Ishikawa (cell line): ENCODE results near the gene SNRK.

Source experiments
- RAD21 ChIP-seq: IDR thresholded peaks from 2 replicates; pipeline ENCODE4 v1.6.1; 2012; ENCODE audit warnings: low read depth
- TAF1 ChIP-seq: IDR thresholded peaks from 2 replicates; pipeline ENCODE4 v1.6.1; 2012; ENCODE audit warnings: low read depth, mild to moderate bottlenecking
- YY1 ChIP-seq: IDR thresholded peaks from 2 replicates; pipeline ENCODE4 v1.6.1; 2012; ENCODE audit warnings: low read depth
- TF ChIP-seq, protein P1 (sequence below): IDR thresholded peaks from 2 replicates; pipeline ENCODE4 v1.6.1; 2012; ENCODE audit warnings: low read depth, mild to moderate bottlenecking

GRCh38 chr3:43288366-43288765 is 2.0 kb downstream of the SNRK start:
- TF ChIP-seq RAD21 (no peak), TAF1 (no peak), YY1 (no peak)
- TF ChIP-seq, protein P1, sequence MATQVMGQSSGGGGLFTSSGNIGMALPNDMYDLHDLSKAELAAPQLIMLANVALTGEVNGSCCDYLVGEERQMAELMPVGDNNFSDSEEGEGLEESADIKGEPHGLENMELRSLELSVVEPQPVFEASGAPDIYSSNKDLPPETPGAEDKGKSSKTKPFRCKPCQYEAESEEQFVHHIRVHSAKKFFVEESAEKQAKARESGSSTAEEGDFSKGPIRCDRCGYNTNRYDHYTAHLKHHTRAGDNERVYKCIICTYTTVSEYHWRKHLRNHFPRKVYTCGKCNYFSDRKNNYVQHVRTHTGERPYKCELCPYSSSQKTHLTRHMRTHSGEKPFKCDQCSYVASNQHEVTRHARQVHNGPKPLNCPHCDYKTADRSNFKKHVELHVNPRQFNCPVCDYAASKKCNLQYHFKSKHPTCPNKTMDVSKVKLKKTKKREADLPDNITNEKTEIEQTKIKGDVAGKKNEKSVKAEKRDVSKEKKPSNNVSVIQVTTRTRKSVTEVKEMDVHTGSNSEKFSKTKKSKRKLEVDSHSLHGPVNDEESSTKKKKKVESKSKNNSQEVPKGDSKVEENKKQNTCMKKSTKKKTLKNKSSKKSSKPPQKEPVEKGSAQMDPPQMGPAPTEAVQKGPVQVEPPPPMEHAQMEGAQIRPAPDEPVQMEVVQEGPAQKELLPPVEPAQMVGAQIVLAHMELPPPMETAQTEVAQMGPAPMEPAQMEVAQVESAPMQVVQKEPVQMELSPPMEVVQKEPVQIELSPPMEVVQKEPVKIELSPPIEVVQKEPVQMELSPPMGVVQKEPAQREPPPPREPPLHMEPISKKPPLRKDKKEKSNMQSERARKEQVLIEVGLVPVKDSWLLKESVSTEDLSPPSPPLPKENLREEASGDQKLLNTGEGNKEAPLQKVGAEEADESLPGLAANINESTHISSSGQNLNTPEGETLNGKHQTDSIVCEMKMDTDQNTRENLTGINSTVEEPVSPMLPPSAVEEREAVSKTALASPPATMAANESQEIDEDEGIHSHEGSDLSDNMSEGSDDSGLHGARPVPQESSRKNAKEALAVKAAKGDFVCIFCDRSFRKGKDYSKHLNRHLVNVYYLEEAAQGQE, result no peak
